ENCODE measurements around the gene ZSWIM8.
"Not testable (repeated sequence)": the region's sequence is repeated elsewhere in the genome, so short reads cannot be mapped to it uniquely, and the experiment has no call there.

Gene ZSWIM8

GRCh38 chr10:73779018-73779417 lies 6.4 kb upstream of the ZSWIM8 start:
- no peak for DNase-seq

- DNase-seq: no peak
These were observed 5.7 kb upstream of the ZSWIM8 start for GRCh38 chr10:73779539-73780197.

- no peak for DNase-seq
These were observed 5.1 kb upstream of the ZSWIM8 start for GRCh38 chr10:73780301-73780700.

GRCh38 chr10:73780966-73781365 lies 4.4 kb upstream of the ZSWIM8 start:
- DNase-seq: no peak

GRCh38 chr10:73781548-73781878 lies 3.9 kb upstream of the ZSWIM8 start:
- no peak for DNase-seq

- DNase-seq: peak; percentile 83
These were observed 3.3 kb upstream of the ZSWIM8 start, which contains the start of gene CHCHD1 for GRCh38 chr10:73781879-73782748. CHCHD1 (plus strand) TSS chr10:73782048; CDS start chr10:73782076, 28 bp downstream.

GRCh38 chr10:73782749-73783085 lies 2.7 kb upstream of the ZSWIM8 start:
- no peak for DNase-seq

- no peak for DNase-seq
These were observed 510 bp downstream of the ZSWIM8 start for GRCh38 chr10:73785721-73786511.

GRCh38 chr10:73786512-73786885 lies 1.1 kb downstream of the ZSWIM8 start:
- DNase-seq: no peak

GRCh38 chr10:73787031-73787800 lies 1.8 kb downstream of the ZSWIM8 start:
- DNase-seq: not testable (repeated sequence)

- DNase-seq: no peak
These were observed 3.7 kb downstream of the ZSWIM8 start for GRCh38 chr10:73788864-73789658.

- DNase-seq: no peak
These were observed 4.3 kb downstream of the ZSWIM8 start for GRCh38 chr10:73789659-73790055.

- no peak for DNase-seq
These were observed 5.7 kb downstream of the ZSWIM8 start for GRCh38 chr10:73790886-73791625.

- DNase-seq: no peak
These were observed 6.5 kb downstream of the ZSWIM8 start for GRCh38 chr10:73791871-73792400.

GRCh38 chr10:73793456-73793855 lies 8.1 kb downstream of the ZSWIM8 start:
- no peak for DNase-seq

GRCh38 chr10:73795491-73795890 lies 10.1 kb downstream of the ZSWIM8 start:
- DNase-seq: not testable (repeated sequence)

GRCh38 chr10:73796035-73796434 lies 10.6 kb downstream of the ZSWIM8 start:
- not testable (repeated sequence) for DNase-seq

GRCh38 chr10:73796766-73797165 lies 11.4 kb downstream of the ZSWIM8 start:
- DNase-seq: no peak

GRCh38 chr10:73797324-73798025 lies 12.1 kb downstream of the ZSWIM8 start:
- no peak for DNase-seq

- DNase-seq: no peak
These were observed 12.7 kb downstream of the ZSWIM8 start for GRCh38 chr10:73798087-73798486.

All from T1000 (cell line).